Kidney (tissue), 14 donors: ENCODE results near the gene ATP11A. TPM values are rescaled to one million over a fixed set of nuclear protein-coding genes. Genes with fewer than 3 reads are reported as not detected.

Experiments used
- DNase-seq, 5 donors: peaks; one replicate each; pipeline ENCODE4 v3.0.0-alpha.2; 2013 to 2020
- FAIRE-seq: peaks from 2 replicates; lab custom pipeline; 2012; peaks lifted over from hg19 to GRCh38; lab: Jason Lieb, UNC
- H3K27ac ChIP-seq, 2 donors: one replicate each; pipeline ENCODE4 v1.7.0; 2013; ENCODE audit warnings: low read depth in 2 of 2, low read length in 2 of 2, inconsistent platforms in 1 of 2
- H3K27me3 ChIP-seq: one replicate; pipeline ENCODE4 v1.7.1; 2013; ENCODE audit warnings: low read length, inconsistent platforms; ENCODE audit not compliant: control insufficient read depth, insufficient read depth
- H3K36me3 ChIP-seq, 3 donors: one replicate each; pipeline versions ENCODE4 v1.7.0 to v1.7.1; 2013; ENCODE audit warnings: low read length in 3 of 3, control low read depth in 1 of 3, inconsistent platforms in 1 of 3; ENCODE audit not compliant: insufficient read depth in 3 of 3, control insufficient read depth in 2 of 3
- H3K4me1 ChIP-seq, 3 donors: one replicate each; pipeline versions ENCODE4 v1.7.0 to v1.7.1; 2013; ENCODE audit warnings: low read length in 3 of 3, inconsistent platforms in 1 of 3, low read depth in 1 of 3; ENCODE audit not compliant: control insufficient read depth in 2 of 3, insufficient read depth in 2 of 3
- H3K4me3 ChIP-seq, 3 donors: one replicate each; pipeline versions ENCODE4 v1.7.0 to v1.8.1; 2013; ENCODE audit warnings: low read length in 3 of 3, control low read depth in 1 of 3, inconsistent platforms in 1 of 3
- H3K9ac ChIP-seq, 3 donors: one replicate each; pipeline versions ENCODE4 v1.7.0 to v1.7.1; 2013; ENCODE audit warnings: low read length in 3 of 3, control low read depth in 1 of 3, inconsistent platforms in 1 of 3
- H3K9me3 ChIP-seq, 3 donors: one replicate each; pipeline versions ENCODE4 v1.7.0 to v1.7.1; 2013; ENCODE audit warnings: low read length in 3 of 3, control low read depth in 1 of 3, inconsistent platforms in 1 of 3; ENCODE audit not compliant: control insufficient read depth in 2 of 3, insufficient read depth in 1 of 3
- intact Hi-C: fragments of 100-400 bp; cut with DNase I; formaldehyde crosslinking; loops from one replicate; pipeline ENCODE4 v1.11.1; 2022
- polyA plus RNA-seq: library from polyadenylated mRNA; stranded (reverse); fragments of 350-450 nt; fragmentation: Illumina TruSeq; extraction: RNeasy Lipid Tissue Mini Kit (QIAGEN cat#74804); gene quantifications from one replicate; pipeline ENCODE4 v1.2.3, GENCODE V29; 2014; ENCODE audit warnings: low read depth, low replicate concordance; ENCODE audit not compliant: insufficient read depth
- total RNA-seq: library from RNA; stranded (reverse); fragmentation: NEBNext Ultra II Directional; extraction: Animal tissue kit (Norgen Biotek cat#: 25700); gene quantifications from one replicate; pipeline ENCODE4 v1.2.1, GENCODE V29; 2021
- TF ChIP-seq, protein P1 (sequence below): IDR thresholded peaks from 3 replicates; pipeline ENCODE4 v1.5.1; 2012; ENCODE audit warnings: mild to moderate bottlenecking, moderate library complexity, borderline replicate concordance; ENCODE audit not compliant: insufficient read depth; ENCODE audit errors: extremely low read depth
- donor health status: control.
- donor health status: control.
- donor health status: control.
- donor health status: control.
- donor health status: control.
- donor health status: DM: yes; HTN: yes; CAD: no.
- donor health status: Normal renal cell carcinoma (clear cell type).

The ATP11A gene
- total and polyA plus RNA-seq, 2 donors from 2014 or later = 4.9 to 212 TPM

DNA sequence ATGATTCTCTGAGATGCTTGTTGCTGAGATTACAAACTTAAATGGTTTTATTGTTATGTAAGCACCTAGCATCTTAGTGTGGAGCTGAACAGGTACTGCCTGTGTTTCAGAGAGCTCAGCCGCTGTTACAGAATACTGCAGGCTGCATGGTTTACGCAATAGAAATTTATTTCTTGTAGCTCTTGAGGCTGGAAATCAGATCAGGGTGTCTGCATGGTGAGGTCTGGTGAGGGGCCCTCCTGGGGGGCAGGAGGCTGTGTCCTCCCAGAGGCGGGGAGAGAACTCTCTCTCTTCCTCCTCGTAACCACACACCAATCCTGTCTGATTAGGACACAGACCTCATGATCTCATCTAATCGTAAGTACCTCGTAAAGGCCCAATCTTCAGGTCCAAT lies 13.1 kb downstream of the ATP11A start:
- DNase-seq (peak in 4 of 5 donors; percentile 62 to 77 (median 70)), FAIRE-seq (no peak)
- Histone ChIP-seq H3K9me3 (no peaks in the 10 kb centered on the region), H3K27ac (no peak overlapping the region), H3K4me1 (peaks cover 0 to 10% (median 8%) of the 10 kb centered on the region in 3 donors), H3K36me3 (no peaks in the 10 kb centered on the region), H3K9ac (no peak overlapping the region), H3K27me3 (no peaks in the 10 kb centered on the region), H3K4me3 (no peak overlapping the region)
- intact Hi-C loops = no loop called here
- TF ChIP-seq, protein P1, sequence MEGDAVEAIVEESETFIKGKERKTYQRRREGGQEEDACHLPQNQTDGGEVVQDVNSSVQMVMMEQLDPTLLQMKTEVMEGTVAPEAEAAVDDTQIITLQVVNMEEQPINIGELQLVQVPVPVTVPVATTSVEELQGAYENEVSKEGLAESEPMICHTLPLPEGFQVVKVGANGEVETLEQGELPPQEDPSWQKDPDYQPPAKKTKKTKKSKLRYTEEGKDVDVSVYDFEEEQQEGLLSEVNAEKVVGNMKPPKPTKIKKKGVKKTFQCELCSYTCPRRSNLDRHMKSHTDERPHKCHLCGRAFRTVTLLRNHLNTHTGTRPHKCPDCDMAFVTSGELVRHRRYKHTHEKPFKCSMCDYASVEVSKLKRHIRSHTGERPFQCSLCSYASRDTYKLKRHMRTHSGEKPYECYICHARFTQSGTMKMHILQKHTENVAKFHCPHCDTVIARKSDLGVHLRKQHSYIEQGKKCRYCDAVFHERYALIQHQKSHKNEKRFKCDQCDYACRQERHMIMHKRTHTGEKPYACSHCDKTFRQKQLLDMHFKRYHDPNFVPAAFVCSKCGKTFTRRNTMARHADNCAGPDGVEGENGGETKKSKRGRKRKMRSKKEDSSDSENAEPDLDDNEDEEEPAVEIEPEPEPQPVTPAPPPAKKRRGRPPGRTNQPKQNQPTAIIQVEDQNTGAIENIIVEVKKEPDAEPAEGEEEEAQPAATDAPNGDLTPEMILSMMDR = no peak

DNA sequence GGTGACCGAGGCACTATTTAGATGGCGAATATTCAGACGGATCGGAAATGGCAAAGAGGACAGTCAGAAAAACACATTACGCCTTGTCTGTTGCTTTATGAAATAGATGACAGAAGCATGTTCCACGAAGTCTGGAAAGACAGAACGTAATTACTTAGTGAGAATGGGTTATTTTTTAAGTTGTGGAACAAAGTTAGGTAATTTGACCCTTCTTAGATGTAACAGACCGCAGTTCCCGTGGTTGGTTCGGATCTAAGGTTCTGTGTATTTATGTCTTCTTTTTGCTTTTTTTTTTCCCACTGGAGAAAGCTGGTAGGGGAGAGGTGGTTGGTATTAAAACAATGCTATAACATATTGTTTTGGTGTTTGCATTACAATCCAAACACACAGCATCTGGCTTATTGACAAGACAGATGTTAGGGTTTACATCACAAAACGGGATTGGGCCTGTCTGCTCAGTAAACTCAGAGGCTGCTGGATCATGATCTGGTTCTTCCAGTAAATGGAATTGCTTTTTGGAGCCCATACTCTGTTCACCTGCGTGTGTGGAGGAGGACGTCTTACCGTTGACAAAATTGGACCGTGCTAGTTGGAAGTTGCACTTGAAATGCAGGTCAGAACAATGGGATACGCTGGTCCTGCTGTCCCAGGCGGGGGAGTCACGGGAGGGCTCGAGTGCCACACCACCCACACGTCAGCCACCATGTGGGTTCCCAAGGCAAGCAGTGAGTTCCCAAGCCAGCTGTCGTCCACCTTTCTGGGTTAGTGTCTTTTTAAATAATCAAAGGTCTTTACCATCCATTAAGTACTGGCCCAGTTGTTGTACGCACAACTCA lies 13.8 kb downstream of the ATP11A start:
- intact Hi-C loops = no loop called here

DNA sequence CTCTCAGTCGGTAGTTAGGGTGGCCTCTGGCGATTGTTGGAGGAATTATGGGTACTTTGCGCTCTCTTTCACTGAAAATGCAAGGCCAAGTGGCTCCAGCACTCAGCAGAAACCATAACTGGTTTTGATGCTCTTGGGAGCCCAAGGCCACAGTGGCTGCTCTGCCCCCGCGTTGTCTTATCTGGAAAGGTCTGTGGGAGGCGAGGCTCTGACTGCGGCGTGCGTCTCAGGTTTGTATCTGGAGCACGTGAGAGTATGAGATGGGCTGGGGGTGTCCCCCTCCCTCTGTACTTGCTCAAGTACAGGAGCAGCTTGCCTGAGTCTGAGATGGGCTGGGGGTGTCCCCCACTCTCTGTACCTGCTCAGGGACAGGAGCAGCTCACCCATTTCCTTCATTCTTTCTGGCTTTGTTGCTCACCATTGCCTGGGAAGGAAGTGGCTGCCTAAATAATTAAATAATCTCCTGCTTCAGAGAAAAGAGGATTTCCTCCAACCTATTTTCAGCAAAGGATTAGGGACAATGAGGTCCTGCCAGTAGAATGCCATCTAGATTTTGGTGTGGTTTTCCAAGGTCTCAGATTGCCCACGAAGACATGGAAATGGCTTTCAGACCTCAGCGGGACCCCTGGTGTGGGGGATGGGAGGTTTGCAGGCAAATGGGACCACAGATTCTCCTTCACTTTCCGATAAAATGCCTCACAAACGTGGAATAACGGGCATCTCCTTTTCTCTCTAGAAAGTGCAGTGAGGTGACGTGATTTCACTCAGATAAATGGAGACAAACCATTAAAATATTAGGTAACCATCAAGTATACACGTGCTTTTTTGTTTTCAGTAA lies 14.7 kb downstream of the ATP11A start:
- DNase-seq = peak; percentile 48 to 76 (median 64)
- Histone ChIP-seq H3K27ac (peak overlapping the region in 1 of 2 donors; percentile 3), H3K36me3 (no peaks in the 10 kb centered on the region), H3K9me3 (no peaks in the 10 kb centered on the region), H3K27me3 (no peaks in the 10 kb centered on the region), H3K4me1 (peaks cover 0 to 10% (median 5%) of the 10 kb centered on the region in 3 donors), H3K4me3 (no peak overlapping the region), H3K9ac (no peak overlapping the region)
- FAIRE-seq = no peak
- TF ChIP-seq, protein P1 = no peak
- intact Hi-C loops = no loop called here

More for the DNA sequence above, 13.8 kb downstream of the ATP11A start:
- H3K9me3 ChIP-seq = no peaks in the 10 kb centered on the region
- H3K4me3 ChIP-seq = no peak overlapping the region
- TF ChIP-seq, protein P1 = no peak
- FAIRE-seq = no peak
- peaks cover 0 to 10% (median 8%) of the 10 kb centered on the region in 3 donors for H3K4me1 ChIP-seq
- no peaks in the 10 kb centered on the region for H3K27me3 ChIP-seq
- H3K36me3 ChIP-seq = no peaks in the 10 kb centered on the region
- DNase-seq = peak in 2 of 5 donors; percentile 22 to 62
- no peak overlapping the region for H3K9ac ChIP-seq
- H3K27ac ChIP-seq = no peak overlapping the region
